ENCODE measurements around the gene SPAG8. TPM values are rescaled to one million over a fixed set of nuclear protein-coding genes. Genes with fewer than 3 reads are reported as not detected.

The SPAG8 gene
- total and polyA plus RNA-seq, 2 experiments from 2014 or later, result 3.7 to 6.1 TPM

DNA sequence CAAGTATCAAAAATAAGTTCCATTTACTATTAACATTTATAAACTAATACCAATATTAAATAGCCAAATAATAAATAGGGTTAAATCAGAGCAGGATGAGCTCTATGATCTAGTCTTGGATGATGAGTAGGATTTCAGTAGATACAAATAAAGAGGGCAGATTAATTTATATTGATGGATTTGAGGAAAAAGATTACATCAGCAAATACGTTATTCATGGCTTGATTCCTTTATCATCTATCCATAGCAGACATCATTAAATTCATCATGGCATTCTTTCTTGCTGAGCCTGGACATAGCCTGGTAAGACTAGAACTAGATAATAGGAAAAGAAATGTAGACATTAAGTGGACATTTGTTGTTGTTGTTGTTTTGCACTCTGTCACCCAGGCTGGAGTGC, 44.6 kb downstream of the SPAG8 start:
- Histone ChIP-seq H3K9me3 (ENCODE audit: low read depth) (no peaks in the 10 kb centered on the region), H3K27me3 (no peaks in the 10 kb centered on the region), H3K4me1 (ENCODE audit: low read depth) (no peaks in the 10 kb centered on the region), H3K4me3 (no peak overlapping the region), H3K36me3 (no peaks in the 10 kb centered on the region), H3K27ac (no peak overlapping the region)
- TF ChIP-seq CTCF (IDR thresholded peaks at IDR 0.05; ENCODE audit: low read depth, low read length), result no peak
- DNase-seq (ENCODE audit: low read depth in 1 of 2, low spot score in 1 of 2), result no peak

DNA sequence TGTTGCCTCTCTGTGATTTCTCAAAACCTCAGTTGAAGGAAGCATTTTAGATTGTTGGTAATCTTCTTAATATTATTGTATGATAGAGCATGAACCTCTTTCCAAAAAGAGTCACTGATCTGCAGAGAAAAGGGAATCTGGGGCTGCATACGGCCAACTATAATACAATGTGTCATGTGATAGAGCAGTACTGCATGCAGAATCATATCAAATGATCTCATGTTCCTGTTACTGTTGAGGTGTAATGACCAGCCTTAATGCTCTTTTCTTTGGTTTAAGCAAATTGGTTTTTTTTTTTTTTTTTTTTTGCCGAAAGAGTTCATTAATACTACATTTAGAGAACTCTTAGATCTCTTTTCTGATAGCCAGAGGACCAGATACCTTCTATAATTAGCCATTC, 45.1 kb downstream of the SPAG8 start:
- Histone ChIP-seq H3K9me3 (ENCODE audit: low read depth) (no peaks in the 10 kb centered on the region), H3K36me3 (no peaks in the 10 kb centered on the region), H3K27me3 (no peaks in the 10 kb centered on the region), H3K4me3 (no peak overlapping the region), H3K27ac (no peak overlapping the region), H3K4me1 (ENCODE audit: low read depth) (no peaks in the 10 kb centered on the region)
- no peak for TF ChIP-seq CTCF (IDR thresholded peaks at IDR 0.05; ENCODE audit: low read depth, low read length)
- DNase-seq (ENCODE audit: low read depth in 1 of 2, low spot score in 1 of 2), result no peak

DNA sequence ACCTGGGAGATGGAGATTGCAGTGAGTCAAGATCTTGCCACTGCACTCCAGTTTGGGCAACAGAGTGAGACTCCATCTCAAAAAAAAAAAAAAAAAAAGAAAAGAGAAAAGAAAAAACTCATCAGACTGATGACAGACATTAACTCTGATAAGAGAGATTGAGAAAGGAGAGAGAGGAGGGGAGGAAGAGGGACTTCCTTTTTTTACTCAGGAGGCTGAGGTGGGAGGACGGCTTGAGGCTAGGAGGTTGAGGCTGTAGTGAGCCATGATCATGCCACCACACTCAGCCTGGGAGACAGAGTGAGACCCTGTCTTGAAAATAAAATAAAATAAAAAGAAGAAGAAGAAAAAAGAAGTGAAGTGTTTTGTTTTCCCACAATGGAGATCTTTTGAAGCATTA, 48.3 kb downstream of the SPAG8 start:
- Histone ChIP-seq H3K27ac (no peak overlapping the region), H3K9me3 (ENCODE audit: low read depth) (no peaks in the 10 kb centered on the region), H3K4me1 (ENCODE audit: low read depth) (no peaks in the 10 kb centered on the region), H3K4me3 (no peak overlapping the region), H3K27me3 (no peaks in the 10 kb centered on the region), H3K36me3 (no peaks in the 10 kb centered on the region)
- TF ChIP-seq CTCF (IDR thresholded peaks at IDR 0.05; ENCODE audit: low read depth, low read length), result no peak
- DNase-seq (ENCODE audit: low read depth in 1 of 2, low spot score in 1 of 2), result no peak

DNA sequence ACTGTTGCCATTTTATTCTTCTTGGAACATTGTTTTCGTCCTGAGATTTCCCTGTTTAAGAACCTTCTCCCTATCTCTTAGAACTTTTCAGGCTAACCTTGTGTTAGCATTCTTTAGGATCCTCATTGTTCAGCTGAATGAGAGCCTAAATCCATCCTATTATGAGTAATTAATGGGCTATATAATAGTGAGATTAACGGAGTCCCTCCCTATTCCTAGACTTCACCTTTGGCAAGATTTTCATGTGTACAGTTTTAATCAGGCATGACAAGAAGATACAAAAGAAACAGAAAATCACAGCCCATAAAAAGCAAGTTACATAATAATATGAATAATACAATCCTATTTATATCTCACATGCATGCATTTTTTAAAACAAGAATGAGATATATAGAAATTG, 48.9 kb downstream of the SPAG8 start:
- no peak for DNase-seq (ENCODE audit: low read depth in 1 of 2, low spot score in 1 of 2)
- TF ChIP-seq CTCF (IDR thresholded peaks at IDR 0.05; ENCODE audit: low read depth, low read length), result no peak

DNA sequence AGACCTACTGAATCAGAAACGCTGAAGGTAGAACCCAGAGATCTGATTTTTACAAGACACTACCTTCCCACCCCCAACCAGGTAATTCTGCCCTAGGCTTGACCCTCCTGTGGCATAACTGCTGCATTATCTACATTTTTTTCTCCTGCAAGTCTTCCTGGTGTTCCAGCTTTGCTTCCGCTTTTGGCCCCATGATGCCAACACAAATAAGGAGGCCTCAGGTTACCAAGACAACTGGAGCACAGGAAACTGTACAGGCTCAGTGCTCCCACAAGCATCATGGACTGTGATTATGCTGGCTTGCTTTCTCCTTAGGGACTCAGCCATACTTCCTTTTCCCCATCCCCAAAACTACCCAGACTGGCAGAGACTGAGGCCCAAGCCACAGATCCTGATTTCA, 51.4 kb downstream of the SPAG8 start:
- Histone ChIP-seq H3K27ac (no peak overlapping the region), H3K4me3 (no peak overlapping the region), H3K36me3 (no peaks in the 10 kb centered on the region), H3K9me3 (ENCODE audit: low read depth) (no peaks in the 10 kb centered on the region), H3K4me1 (ENCODE audit: low read depth) (peaks cover 6% of the 10 kb centered on the region), H3K27me3 (no peaks in the 10 kb centered on the region)
- no peak for TF ChIP-seq CTCF (IDR thresholded peaks at IDR 0.05; ENCODE audit: low read depth, low read length)
- DNase-seq (ENCODE audit: low read depth in 1 of 2, low spot score in 1 of 2), result peak in 1 of 2 donors; percentile 83

More for the DNA sequence above, 48.9 kb downstream of the SPAG8 start:
- Histone ChIP-seq H3K4me1 (ENCODE audit: low read depth) (peaks cover 1% of the 10 kb centered on the region), H3K27ac (no peak overlapping the region), H3K4me3 (no peak overlapping the region), H3K36me3 (no peaks in the 10 kb centered on the region), H3K27me3 (no peaks in the 10 kb centered on the region), H3K9me3 (ENCODE audit: low read depth) (no peaks in the 10 kb centered on the region)

GRCh38 chr9:35759795-35760194, 52.3 kb downstream of the SPAG8 start:
- DNase-seq (ENCODE audit: low read depth in 1 of 2, low spot score in 1 of 2), result no peak

More at GRCh38 chr9:35759795-35760194, 52.3 kb downstream of the SPAG8 start:
- Histone ChIP-seq H3K36me3 (no peaks in the 10 kb centered on the region), H3K27me3 (no peaks in the 10 kb centered on the region), H3K4me3 (no peak overlapping the region), H3K9me3 (ENCODE audit: low read depth) (no peaks in the 10 kb centered on the region), H3K27ac (no peak overlapping the region), H3K4me1 (ENCODE audit: low read depth) (peaks cover 6% of the 10 kb centered on the region)
- TF ChIP-seq CTCF (IDR thresholded peaks at IDR 0.05; ENCODE audit: low read depth, low read length), result no peak

All from cardiac muscle cell (in vitro differentiated cells and primary cell).